Suppressor macrophage (primary cell): ENCODE measurements around the gene KIF12.
"Not testable (repeated sequence)": the region's sequence is repeated elsewhere in the genome, so short reads cannot be mapped to it uniquely, and the experiment has no call there.

Experiments
- DNase-seq, 4 experiments: peaks; one replicate each; pipeline ENCODE4 v3.0.0-alpha.2; 2020 to 2022

Gene KIF12

DNA sequence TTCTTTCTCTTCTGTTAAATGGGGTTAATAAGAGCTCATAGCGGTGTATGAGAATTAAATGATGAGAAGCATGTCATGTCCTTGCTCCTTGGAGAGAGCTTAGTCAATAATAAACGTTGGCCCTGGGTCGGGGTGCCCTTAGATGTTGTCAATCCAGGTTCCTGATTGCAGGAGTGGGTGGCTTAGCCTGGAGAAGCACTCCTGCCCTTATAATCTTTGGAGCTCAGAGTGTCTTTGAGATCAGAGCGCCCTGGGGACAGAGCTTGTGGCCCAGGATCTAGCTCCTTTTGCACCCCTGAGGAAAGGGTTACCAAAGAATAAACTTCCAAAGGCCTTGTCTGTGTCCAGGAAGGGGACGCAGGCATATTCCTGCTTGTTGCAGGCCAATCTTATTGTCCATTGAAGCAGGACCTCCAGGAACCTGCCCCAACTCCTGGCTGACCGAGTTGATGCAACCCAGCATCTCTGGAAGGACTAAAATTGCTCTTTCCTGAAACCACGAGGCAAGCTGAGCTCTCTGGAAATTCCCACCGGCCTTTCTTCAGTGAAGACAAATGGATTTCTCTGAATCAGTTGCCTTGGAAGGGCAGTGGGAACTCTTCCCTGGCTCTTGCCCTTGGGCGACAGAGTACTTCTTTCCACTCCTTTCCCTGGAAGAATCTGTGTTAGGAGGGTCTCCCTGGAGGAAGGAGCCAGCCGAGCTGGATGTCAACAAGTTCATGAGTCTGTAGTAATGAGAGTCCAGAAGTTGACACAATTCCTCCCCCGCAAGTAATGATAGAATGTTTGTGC is 14.6 kb downstream of the KIF12 start:
- no peak for DNase-seq

DNA sequence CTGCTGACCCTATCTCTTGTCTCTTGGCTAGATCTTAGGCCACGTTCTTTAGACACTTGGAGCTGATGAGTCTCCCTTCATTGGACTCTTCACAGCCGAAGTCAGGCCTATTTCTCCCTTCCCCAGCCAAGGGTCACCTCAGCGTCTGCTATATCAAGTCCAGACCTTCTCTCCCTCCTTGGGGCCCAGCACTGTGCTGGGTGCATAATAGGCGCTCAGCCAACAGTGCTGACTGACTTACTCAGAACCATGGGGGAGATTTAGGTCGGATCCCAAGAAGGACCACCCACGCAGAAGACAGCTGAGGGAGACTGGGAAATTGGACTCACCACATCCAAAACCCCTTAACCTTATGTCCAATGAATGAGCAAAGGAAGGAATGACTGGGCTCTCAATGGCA is 15.4 kb downstream of the KIF12 start:
- DNase-seq = no peak

DNA sequence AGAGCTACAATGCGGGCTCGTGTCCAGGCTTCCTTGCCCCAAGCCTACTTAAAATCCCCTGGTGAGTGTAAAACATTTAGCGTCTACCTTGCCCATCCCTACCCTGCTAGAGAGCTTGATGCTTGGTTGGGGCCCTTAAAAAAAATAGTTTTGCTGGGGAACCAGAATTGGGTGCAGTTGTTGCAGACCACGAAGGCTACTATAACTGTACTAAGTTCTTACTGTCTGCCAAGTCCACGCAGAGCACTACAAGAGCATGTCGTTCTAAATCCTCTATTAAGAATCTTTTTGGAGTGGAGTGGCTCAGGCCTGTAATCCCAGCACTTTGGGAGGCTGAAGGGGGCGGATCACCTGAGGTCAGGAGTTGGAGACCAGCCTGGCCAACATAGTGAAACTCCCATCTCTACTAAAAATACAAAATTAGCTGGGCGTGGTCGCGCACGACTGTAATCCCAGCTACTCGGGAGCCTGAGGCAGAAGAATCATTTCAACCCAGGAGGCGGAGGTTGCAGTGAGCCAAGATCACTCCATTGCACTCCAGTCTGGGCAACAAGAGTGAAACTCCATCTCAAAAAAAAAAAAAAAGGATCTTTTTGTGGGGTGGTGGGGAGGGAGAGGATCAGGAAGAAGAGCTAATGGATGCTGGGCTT is 16.2 kb downstream of the KIF12 start:
- DNase-seq = not testable (repeated sequence)

DNA sequence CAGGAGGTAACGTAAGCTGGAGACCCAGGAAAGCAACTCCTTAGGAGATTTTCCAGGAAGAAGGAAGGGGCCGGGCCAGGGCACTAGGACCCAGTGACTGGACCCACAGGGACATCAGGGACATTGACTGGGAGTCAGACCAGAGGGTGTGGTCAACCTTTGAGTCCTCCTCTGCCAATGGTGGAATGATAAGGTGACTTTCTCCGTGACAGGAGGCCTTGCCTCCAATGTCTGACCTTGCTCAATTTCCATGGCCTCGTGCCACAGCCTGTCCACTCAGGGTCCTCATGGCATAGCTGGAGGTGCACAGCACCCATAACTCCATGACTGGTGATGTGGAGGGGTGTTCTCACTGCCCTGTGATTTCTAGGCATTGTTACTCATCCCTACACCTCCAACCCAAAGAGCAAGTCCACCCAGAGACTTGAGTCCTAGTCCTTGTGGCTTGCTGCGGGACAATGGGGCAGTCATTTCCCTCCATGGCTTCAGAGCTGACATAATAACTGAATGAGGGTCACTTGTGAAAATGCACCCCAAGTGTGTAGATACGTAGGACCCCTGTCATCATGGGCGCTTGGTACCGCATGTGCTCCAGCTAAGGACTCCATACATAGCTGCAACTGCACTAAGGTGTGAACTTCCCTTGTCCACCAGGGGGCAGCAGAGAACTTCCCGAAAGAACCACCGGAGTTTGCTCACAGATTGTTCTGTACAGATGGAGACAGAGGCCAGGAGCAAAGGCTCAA is 16.9 kb downstream of the KIF12 start:
- DNase-seq = peak; percentile 86 to 94 (median 92)

DNA sequence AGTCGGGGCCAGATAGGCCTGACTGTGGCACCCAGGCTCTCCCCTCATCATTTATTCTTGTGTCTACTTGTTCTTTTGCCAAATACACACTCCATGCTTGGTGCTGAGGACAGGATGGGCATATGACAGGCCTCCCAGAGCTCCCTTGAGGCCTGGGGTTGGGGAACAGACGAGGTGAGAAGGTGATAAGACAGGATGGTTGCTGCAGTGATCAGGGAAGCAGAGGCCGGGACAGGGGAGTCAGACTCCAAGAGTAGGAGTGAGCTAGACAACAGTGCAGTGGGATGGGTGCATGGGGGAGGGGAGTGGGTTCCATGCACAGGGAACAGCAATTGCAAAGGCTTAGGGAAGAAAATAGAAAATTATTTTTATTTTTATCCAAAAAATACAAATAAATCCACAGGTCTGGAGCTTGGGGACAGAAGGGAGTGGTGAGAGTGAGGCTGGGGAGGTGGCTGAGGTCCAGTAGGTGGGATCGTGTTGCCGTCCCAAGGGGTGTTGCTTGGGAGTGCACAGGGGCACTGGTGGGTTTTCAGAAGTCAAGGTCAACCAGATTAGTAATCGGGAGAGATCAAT is 17.6 kb downstream of the KIF12 start:
- DNase-seq = no peak

DNA sequence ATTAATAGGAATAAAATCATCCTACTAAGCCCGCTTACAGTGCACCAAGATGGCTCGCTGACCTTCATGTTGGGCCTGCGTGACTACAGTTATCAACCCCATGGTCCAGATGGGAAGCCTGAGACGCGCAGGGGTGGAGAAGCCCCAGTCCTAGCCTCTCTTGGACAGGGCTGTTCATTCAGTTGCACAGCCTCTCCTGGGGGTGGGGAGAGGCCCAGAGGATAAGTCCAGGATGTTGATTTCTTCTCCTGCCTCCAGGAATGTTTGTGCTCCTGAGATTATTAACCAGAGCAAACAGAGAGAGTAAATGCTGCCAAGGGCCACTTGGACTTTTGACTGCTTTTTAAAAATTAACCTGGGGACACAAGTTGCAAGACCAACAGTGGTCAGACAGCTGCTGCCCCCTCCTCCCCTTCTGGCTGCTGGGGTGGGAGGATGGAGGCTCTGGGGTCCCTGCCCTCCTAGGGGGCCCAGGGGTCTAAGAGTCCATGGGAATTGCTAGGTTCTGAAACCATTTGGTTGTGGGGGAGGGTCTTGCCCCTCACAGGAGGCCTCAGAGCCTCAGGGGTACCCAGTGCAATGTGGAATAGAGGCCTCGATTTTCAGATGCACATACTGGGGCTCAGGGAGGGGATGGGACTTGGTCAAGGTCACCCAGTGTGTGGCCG is 18.2 kb downstream of the KIF12 start:
- DNase-seq = no peak

DNA sequence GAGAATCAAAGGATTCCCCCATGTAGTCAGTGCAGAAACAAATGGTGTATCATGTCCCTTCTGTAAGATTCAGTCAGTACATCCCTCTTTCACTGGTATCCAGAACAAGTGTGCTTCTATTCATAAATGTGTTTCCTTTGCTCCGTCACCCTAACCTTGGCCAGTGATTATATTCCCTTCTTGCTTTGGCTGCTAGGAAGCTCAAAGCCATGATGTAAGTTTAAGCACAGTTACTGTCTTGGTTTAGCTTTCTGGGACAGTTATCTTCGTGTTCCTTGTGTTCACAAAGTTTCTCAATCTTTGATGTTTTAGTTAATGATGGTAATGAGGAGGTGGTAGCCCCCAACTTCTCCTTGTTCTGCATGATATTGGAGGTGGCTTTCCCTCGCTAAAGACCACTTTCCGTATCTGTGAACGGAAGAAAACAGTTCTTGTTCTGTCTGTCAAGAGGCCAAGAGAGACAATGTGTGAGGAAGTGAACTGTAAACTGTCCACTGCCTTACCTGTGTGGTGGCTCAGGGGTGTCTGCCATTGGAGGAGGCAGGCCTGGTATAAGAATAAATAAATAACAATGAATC is 18.8 kb downstream of the KIF12 start:
- DNase-seq = no peak

DNA sequence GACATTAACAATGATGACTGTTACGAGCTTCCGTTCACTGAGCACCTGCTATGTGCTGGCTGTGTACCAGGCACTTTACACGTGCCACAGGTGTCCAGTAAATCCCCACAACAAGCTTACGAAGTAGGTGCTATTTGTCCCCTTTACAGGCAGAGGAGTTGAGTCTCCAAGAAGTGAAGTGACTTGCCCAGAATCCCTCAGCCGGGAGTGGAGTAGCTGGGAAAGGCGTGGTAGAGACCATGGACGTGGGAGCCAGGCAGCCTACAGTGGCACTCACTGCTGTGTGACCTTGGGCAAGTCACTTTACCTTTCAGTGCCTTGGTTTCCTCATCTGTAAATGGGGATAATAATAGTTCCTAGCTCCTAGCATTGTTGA is 20.3 kb downstream of the KIF12 start:
- no peak for DNase-seq

DNA sequence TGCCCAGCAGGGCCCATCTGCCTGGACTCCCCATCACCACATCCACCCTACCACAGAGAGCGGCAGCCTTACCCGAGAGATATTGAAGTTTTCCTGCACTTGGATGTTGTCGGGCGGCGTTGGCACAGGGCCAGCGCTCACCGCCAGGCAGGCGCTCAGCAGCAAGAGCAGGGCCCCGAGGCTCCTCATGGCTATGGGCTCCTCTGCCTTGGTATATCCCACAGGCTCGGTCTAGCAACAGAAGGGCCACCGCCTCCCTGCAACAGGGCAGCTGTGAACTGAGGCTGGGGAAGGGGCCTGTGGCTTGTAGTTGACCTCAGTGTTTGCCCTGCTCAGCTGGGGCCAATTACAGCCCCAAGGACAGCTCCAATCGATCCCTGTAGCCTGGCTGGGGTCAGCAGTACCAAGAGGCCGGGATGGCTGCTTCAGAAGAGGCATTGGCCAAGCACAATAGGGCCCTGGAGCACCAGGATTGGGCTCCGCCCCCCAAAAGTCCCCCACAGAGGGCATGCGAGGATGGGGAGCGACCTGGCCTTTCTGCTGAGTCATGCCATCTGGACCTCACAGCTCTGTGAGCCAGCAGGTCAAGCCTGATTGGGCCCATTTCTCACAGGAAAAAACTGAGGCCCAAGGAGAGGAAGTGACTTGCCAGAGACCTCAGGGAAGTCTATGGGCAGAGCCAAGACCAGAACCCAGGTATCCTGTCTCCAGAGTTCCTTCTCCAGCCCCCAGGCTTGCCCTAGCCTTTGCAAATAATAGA is 20.9 kb downstream of the KIF12 start, which contains the start of gene AMBP:
Gene AMBP (minus strand): TSS at position 280 of the 760 bp plus-strand sequence. CDS start 91 bp downstream, at position 189.
- DNase-seq = no peak

DNA sequence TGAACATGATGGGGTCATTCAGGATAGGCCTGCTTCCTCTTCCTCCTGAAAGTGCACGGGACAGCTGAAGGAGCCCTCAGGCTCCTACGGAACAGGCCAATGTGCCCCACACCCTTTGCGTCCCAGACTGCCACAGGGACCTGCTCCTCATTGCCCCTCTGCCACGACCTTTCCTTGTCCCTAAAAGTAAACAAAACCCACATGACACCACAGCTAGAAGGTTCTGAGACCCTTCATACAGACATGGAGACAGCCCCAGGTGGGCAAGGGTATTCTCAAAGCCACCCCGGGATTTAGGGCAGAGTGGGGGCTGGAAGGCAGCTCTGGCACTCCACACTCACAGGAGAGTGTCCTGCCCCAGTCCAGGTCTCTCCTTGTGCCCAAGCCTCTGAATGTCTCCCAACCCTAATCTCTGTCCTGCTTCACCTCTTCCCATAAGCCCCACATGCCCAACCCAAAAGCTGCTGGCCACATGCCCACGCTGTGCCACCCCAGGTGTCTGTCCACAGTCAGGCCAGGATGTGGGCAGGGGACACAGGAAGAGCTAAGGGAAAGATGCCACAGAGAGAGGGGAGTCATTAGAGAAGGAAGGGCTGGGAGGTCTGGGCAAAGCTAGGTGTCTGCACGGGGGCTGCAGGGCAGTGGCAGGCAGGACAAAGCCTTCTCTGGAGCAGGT is 21.8 kb downstream of the KIF12 start:
- no peak for DNase-seq

DNA sequence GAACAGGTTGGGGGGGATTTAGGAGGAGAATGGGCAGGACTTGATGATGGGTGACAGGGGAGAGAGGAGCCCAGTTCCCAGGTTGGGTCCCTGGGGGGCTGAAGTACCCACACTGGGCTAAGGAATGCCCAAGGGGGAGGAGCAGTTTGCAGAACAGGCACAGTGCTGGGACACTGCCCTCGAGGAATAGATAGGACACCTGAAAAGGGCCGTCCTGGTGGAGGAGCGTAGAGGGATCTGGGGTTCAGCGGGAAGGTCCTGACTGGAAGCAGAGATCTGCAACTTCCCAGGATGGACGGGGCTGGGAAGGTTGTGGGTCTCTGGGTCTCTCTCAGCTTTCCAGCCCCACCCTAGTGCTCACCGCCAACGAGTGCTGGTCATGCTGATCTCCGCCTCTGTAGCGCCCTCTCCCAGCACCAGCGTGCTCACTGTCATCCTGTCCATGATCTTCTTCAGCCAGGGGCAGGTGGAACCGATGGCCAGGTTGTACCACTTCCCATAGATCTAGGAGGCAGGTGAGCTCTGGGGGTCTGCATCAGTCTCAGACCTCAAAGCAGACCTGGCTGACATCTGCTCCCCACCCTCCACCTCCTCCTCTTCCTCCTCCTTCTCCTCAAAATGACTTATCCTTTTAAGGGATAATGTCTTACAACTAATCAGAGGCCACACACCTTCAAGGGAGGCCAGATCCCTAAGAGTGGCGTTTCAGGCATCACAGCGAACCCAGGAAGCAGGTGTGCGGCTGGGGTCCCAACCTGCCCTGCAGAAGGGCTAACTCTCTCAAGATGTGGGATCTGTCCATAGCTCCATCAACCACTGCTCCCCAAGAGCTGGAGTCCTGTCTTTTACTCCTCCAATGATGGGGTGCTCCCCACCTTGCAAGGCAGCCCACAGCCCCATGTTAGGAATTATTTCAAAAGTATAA is 22.6 kb downstream of the KIF12 start:
- no peak for DNase-seq

DNA sequence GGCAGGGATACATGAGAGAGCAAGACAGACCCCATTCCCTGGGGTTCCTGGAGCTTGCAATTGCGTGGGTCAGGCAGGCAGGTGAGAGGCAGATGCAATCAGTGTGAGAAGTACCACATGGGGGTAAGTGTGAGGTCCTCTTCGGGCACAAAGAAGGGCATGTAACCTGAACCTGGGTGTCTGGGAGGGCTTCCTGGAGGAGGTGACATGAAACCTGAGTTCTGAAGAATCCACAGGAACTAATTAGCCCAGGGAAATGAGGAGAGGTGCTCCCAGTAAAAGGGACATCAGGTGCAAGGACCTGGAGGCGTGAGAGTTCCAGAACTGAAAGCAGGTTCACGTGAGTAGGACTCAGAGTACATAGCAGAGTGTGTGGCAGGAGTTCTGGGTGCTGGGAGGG is 23.5 kb downstream of the KIF12 start:
- no peak for DNase-seq

DNA sequence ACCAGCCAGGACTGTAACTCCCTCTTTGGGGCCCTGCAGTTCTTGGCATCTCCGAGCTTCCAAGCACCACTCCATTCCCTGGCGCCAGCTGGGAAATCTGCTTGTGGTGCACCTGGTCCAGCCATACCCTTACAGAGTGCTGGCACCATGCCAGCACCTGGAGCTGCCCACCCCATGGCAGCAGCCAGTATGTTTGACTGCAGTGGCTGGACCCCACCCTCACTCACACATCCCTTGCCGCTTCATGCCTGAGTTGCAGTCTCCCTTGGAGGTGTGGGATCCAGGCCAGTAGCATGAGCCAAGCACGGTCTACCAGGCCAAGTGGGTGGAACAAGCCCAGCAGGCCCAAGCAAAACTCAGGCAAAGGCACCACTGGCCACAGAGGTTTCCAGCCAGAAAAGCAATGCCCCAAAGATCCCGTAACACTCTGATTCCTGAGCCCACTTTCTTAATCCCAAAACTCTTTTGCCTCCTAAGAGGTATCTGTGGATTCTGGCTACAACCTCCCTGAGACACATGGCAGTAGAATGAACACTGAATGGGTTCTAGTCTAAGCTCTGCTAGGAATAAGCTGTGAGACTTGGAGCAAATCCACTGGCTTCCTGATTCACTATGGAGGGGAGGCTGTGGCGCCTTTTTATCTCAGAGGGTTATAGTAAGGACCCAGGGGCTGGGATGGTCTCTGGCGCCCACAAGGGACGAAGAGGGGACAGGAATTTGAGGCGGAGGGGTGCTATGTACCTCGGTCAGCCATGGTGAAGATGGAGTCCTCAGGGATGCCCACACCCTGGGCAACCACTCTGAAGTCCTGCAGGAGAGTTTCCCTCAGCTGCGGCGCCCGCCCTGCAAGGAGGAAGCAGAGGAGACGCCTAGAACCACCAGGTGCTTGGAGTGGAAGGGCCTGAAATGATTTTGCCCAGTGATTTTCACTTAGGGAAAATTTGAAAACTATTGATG is 26.6 kb downstream of the KIF12 start:
- DNase-seq = no peak

DNA sequence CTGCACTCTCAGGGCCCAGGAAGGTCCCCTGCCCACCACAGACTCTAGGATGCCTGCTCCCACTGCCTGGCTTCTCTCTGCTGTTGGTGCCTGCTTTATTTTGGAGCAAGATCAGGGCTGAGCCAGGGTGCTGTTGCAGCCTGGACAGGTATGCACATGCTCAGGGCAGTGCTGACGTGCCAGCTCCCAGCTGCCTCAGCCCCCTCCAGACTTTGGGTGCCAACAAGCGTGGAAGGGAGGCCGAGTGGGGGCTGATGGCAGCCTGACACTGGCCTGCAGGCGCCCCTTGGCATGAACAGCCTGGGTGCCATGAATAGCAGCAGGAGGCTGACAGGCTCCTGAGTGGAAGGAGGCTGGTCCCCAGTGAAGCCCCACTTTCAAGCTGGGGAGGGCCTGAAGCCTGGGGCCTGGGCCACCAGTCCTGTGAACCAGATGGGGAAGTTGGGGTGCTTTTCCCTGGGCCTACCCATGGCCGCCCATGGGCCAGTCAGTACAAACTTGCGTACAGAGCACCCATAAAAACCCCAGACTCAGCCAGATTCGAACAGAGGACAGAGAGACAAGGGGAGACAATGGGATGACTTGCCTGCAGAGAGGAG is 27.8 kb downstream of the KIF12 start:
- DNase-seq = no peak

DNA sequence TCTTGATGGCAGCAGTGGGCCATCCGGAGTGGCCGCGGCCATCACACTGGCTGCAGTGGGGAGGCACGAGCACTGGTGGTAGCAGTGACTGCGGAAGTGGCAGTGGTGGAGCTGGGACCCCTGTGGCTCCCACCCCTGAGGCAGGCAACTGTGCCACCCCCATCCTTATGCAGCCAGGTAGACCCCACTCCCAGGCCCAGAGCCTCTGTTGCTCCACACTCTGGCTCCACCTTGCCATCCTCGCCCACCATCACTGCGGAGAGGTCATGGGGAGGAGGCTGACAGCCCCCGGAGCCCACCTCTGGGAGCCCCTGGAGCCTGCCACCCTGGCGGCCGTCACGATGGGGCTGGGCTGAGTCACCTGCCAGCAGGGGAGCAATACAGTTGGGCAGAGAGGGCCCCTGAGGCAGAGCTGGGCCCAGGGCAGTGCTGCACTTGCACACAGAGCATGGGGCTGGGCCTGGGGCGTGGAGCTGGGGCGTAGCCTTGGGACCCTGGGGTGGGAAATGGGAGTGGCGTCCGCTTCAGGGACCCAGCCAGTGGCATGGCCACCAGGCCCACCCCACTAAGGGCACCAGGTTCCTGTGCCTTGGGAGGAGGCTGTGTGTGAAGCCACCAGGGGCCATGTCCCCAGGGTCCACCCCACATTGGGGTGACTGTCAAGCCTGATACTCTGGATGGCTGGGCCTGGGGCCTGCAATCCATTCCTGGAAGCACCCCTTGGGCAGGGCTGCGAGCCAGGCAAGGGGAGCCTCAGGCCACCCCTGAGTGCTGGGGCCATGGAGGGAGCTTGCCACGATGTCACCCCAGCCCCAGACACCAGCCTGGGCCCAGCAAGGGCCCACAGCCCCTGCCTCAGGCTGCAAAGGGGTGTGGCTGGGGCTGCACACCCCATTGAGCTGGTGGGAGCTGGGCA is 28.6 kb downstream of the KIF12 start:
- DNase-seq = no peak

DNA sequence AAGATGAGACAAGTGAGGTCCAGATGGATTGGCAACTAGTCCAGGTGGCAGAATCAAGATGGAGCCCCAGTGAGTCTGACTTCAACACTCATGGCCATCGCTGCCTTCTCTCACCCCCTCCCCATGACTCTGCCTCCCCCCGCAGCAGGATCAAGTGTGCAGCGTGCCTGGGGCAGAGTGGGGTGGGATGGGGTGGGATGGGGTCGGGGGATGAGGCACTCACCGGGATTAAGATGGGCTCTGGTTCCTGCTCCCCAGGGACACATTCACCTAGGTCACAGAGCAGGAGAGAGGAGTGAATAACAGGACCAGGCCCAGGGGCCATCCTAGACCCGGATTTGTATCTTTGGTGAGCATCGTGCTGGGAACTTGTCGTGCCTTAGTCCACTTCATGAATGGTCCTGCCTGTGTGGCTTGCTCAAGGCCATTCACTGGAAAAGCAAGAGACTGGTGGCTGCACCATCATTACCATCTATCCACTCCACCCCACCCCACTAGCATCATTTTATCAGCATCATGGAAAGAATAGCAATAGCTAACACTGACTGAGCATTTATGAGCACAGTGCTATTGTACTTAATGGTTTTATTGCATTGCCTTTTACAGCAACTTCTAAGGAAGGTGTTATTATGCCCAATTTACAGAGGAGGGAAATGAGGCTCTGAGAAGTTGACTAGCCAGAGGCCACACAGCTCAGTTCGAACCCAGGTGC is 29.5 kb downstream of the KIF12 start:
- no peak for DNase-seq
